Naive thymus-derived CD8-positive, alpha-beta T cell (primary cell): ENCODE results near the gene EIF1AD. TPM values are rescaled to one million over a fixed set of nuclear protein-coding genes. Genes with fewer than 3 reads are reported as not detected.
"Not testable (repeated sequence)": the region's sequence is repeated elsewhere in the genome, so short reads cannot be mapped to it uniquely, and the experiment has no call there.

Experiments
- ATAC-seq, 2 donors: fragments of 150-1000 bp; cut with Tn5 transposase in 1 of 2; sonication (Bioruptor Pico), chemical (Tn5 transposase) in 1 of 2; 1 replicate in 1 of 2; 2 replicates in 1 of 2; pipeline ENCODE4 v1.10.0; 2021; ENCODE audit warnings: mild to moderate bottlenecking in 2 of 2, moderate library complexity in 2 of 2
- POLR2A ChIA-PET: fragments of 350-600 bp; sonication (Branson Sonifier 250); formaldehyde crosslinking; loops from one replicate; lab custom pipeline; 2021; ENCODE audit warnings: antibody characterized with exemption; lab: Charles Lee
- DNase-seq, 10 donors: peaks; one replicate each; pipeline versions ENCODE4 v3.0.0 to v3.0.0-alpha.2; 2020 to 2022
- H3K27ac Mint-ChIP-seq, 10 donors: one replicate each; pipeline ENCODE4 v1.8.0; 2020 to 2022; ENCODE audit warnings: mild to moderate bottlenecking in 10 of 10, mixed read lengths in 10 of 10, moderate library complexity in 4 of 10, inconsistent platforms in 1 of 10
- H3K27me3 Mint-ChIP-seq, 5 donors: one replicate each; pipeline ENCODE4 v1.8.0; 2021 to 2022; ENCODE audit warnings: mixed read lengths in 5 of 5
- H3K36me3 Mint-ChIP-seq, 3 donors: one replicate each; pipeline ENCODE4 v1.8.0; 2020 to 2022; ENCODE audit warnings: mixed read lengths in 3 of 3, mild to moderate bottlenecking in 2 of 3, inconsistent platforms in 1 of 3
- H3K4me1 Mint-ChIP-seq, 4 donors: one replicate each; pipeline ENCODE4 v1.8.0; 2021 to 2022; ENCODE audit warnings: mixed read lengths in 4 of 4
- H3K4me3 Mint-ChIP-seq, 10 donors: one replicate each; pipeline ENCODE4 v1.8.0; 2020 to 2022; ENCODE audit warnings: mild to moderate bottlenecking in 10 of 10, mixed read lengths in 10 of 10, moderate library complexity in 6 of 10, inconsistent platforms in 1 of 10
- H3K9me3 Mint-ChIP-seq, 9 donors: one replicate each; pipeline ENCODE4 v1.8.0; 2020 to 2022; ENCODE audit warnings: mixed read lengths in 9 of 9, mild to moderate bottlenecking in 3 of 9, inconsistent platforms in 1 of 9, moderate library complexity in 1 of 9
- polyA plus RNA-seq, 3 donors: library from polyadenylated mRNA; unstranded; fragments of 300-500 nt; fragmentation: Illumina TruSeq; gene quantifications; one replicate each; pipeline ENCODE4 v1.2.3, GENCODE V29; 2021
- total RNA-seq, 8 experiments: library from RNA in 2 of 8; stranded (reverse) in 2 of 8; gene quantifications; one replicate each; pipeline ENCODE4 v1.2.3 and lab custom pipeline; 2021 to 2026

The EIF1AD gene
- total and polyA plus RNA-seq, 5 experiments from 2014 or later, result 11.5 to 64.8 (median 18.7) TPM

- POLR2A ChIA-PET, result interaction anchor here (0.6 to 5.5 kb wide), 7 partner anchors 27 to 1091 kb away, joined by 3 to 51 read pairs (median 4); partner anchors contain the start of genes BANF1, CCDC85B, EIF1AD and FIBP
- ATAC-seq, result no peak
- peaks cover 0 to 8% (median 0%) of the 10 kb centered on the region in 3 donors for H3K36me3 Mint-ChIP-seq
- no peaks in the 10 kb centered on the region for H3K27me3 Mint-ChIP-seq
- H3K4me3 Mint-ChIP-seq, result peak overlapping the region in 3 of 10 donors; percentile 18 to 24 (median 18)
- DNase-seq, result peak in 1 of 10 donors; percentile 58
- no peaks in the 10 kb centered on the region for H3K9me3 Mint-ChIP-seq
- H3K27ac Mint-ChIP-seq, result peak overlapping the region in 9 of 10 donors; percentile 25 to 98 (median 40)
- H3K4me1 Mint-ChIP-seq, result peaks cover 17 to 50% (median 47%) of the 10 kb centered on the region in 4 donors
These were observed 43.1 kb downstream of the EIF1AD start for GRCh38 chr11:65958774-65959420.

GRCh38 chr11:65958291-65958690, 43.7 kb downstream of the EIF1AD start:
- Mint-ChIP-seq H3K4me1 (peaks cover 17 to 44% (median 41%) of the 10 kb centered on the region in 4 donors), H3K9me3 (no peaks in the 10 kb centered on the region), H3K4me3 (peak overlapping the region in 3 of 10 donors; percentile 24 to 48 (median 42)), H3K36me3 (peaks cover 0 to 5% (median 0%) of the 10 kb centered on the region in 3 donors), H3K27ac (peak overlapping the region in 8 of 10 donors; percentile 37 to 98 (median 64)), H3K27me3 (no peaks in the 10 kb centered on the region)
- DNase-seq (no peak), ATAC-seq (no peak)
- POLR2A ChIA-PET, result interaction anchor here (0.6 to 5.5 kb wide), 8 partner anchors 26 to 1091 kb away, joined by 3 to 51 read pairs (median 4); partner anchors contain the start of genes BANF1, CCDC85B, EIF1AD and FIBP

- Mint-ChIP-seq H3K27me3 (no peaks in the 10 kb centered on the region), H3K4me3 (no peak overlapping the region), H3K36me3 (no peaks in the 10 kb centered on the region), H3K27ac (peak overlapping the region in 2 of 10 donors; percentile 57 to 66), H3K9me3 (no peaks in the 10 kb centered on the region), H3K4me1 (peaks cover 2 to 25% (median 18%) of the 10 kb centered on the region in 4 donors)
- DNase-seq (no peak), ATAC-seq (no peak)
- POLR2A ChIA-PET, result interaction anchor here (1.0 to 2.2 kb wide), 3 partner anchors 23 to 66 kb away, joined by 3 to 9 read pairs (median 6); partner anchors contain the start of genes CCDC85B and FIBP
These were observed 47.2 kb downstream of the EIF1AD start for GRCh38 chr11:65954771-65955170.

- H3K27me3 Mint-ChIP-seq, result no peaks in the 10 kb centered on the region
- no peak overlapping the region for H3K27ac Mint-ChIP-seq
- no peaks in the 10 kb centered on the region for H3K36me3 Mint-ChIP-seq
- H3K9me3 Mint-ChIP-seq, result no peaks in the 10 kb centered on the region
- no peak for ATAC-seq
- POLR2A ChIA-PET, result interaction anchor here (0.8 to 1.4 kb wide), 2 partner anchors 9 kb away, joined by 3 read pairs; no protein-coding TSS in a partner anchor
- no peak for DNase-seq
- H3K4me3 Mint-ChIP-seq, result no peak overlapping the region
- H3K4me1 Mint-ChIP-seq, result peaks cover 2 to 22% (median 18%) of the 10 kb centered on the region in 4 donors
These were observed 48.5 kb downstream of the EIF1AD start for GRCh38 chr11:65953471-65953870.

GRCh38 chr11:65952052-65952521, 49.9 kb downstream of the EIF1AD start:
- peaks cover 2 to 12% (median 10%) of the 10 kb centered on the region in 4 donors for H3K4me1 Mint-ChIP-seq
- no peak for ATAC-seq

GRCh38 chr11:65951641-65952040, 50.3 kb downstream of the EIF1AD start:
- H3K36me3 Mint-ChIP-seq, ATAC-seq, H3K4me1 Mint-ChIP-seq, DNase-seq, H3K27me3 Mint-ChIP-seq, H3K4me3 Mint-ChIP-seq, H3K9me3 Mint-ChIP-seq: not testable (repeated sequence)
- peak overlapping the region in 1 of 10 donors; percentile 63 for H3K27ac Mint-ChIP-seq
- POLR2A ChIA-PET, result interaction anchor here (1.0 kb wide), 1 partner anchor 32 kb away, joined by 4 read pairs; no protein-coding TSS in a partner anchor

More at GRCh38 chr11:65952052-65952521, 49.9 kb downstream of the EIF1AD start:
- DNase-seq, result no peak
- H3K27ac Mint-ChIP-seq, result no peak overlapping the region
- H3K36me3 Mint-ChIP-seq, result no peaks in the 10 kb centered on the region
- no peak overlapping the region for H3K4me3 Mint-ChIP-seq
- H3K9me3 Mint-ChIP-seq, result no peaks in the 10 kb centered on the region
- no peaks in the 10 kb centered on the region for H3K27me3 Mint-ChIP-seq
- POLR2A ChIA-PET, result interaction anchor here (0.7 to 1.4 kb wide), 3 partner anchors 10 to 106 kb away, joined by 3 to 4 read pairs (median 4); no protein-coding TSS in a partner anchor

- H3K4me1 Mint-ChIP-seq, H3K27ac Mint-ChIP-seq, DNase-seq, H3K36me3 Mint-ChIP-seq, H3K9me3 Mint-ChIP-seq, H3K4me3 Mint-ChIP-seq, ATAC-seq, H3K27me3 Mint-ChIP-seq, POLR2A ChIA-PET: not testable (repeated sequence)
These were observed 51.2 kb downstream of the EIF1AD start for GRCh38 chr11:65950711-65951110.

- H3K27ac Mint-ChIP-seq, result peak overlapping the region in 1 of 10 donors; percentile 74
- H3K4me1 Mint-ChIP-seq, result no peaks in the 10 kb centered on the region
- no peaks in the 10 kb centered on the region for H3K27me3 Mint-ChIP-seq
- no peaks in the 10 kb centered on the region for H3K9me3 Mint-ChIP-seq
- POLR2A ChIA-PET, result no interaction called here
- ATAC-seq (no peak), DNase-seq (no peak)
- no peak overlapping the region for H3K4me3 Mint-ChIP-seq
- H3K36me3 Mint-ChIP-seq, result no peaks in the 10 kb centered on the region
These were observed 54.3 kb downstream of the EIF1AD start for GRCh38 chr11:65947603-65948125.

GRCh38 chr11:65947133-65947532, 54.8 kb downstream of the EIF1AD start:
- H3K9me3 Mint-ChIP-seq, result no peaks in the 10 kb centered on the region
- POLR2A ChIA-PET, result interaction anchor here (0.8 kb wide), 1 partner anchor 19 kb away, joined by 3 read pairs; no protein-coding TSS in a partner anchor
- ATAC-seq (no peak), DNase-seq (no peak)
- H3K4me3 Mint-ChIP-seq, result no peak overlapping the region
- H3K27me3 Mint-ChIP-seq, result no peaks in the 10 kb centered on the region
- H3K4me1 Mint-ChIP-seq, result no peaks in the 10 kb centered on the region
- no peaks in the 10 kb centered on the region for H3K36me3 Mint-ChIP-seq
- H3K27ac Mint-ChIP-seq, result no peak overlapping the region

- POLR2A ChIA-PET, result interaction anchor here (0.6 to 1.3 kb wide), 3 partner anchors 14 to 57 kb away, joined by 3 read pairs; no protein-coding TSS in a partner anchor
- Mint-ChIP-seq H3K27ac (no peak overlapping the region), H3K36me3 (no peaks in the 10 kb centered on the region), H3K4me3 (no peak overlapping the region), H3K4me1 (peaks cover 0 to 1% (median 0%) of the 10 kb centered on the region in 4 donors), H3K27me3 (no peaks in the 10 kb centered on the region), H3K9me3 (no peaks in the 10 kb centered on the region)
- DNase-seq (no peak), ATAC-seq (no peak)
These were observed 55.3 kb downstream of the EIF1AD start for GRCh38 chr11:65946655-65947054.
